ENCODE measurements around the gene MARCHF3. TPM values are rescaled to one million over a fixed set of nuclear protein-coding genes. Genes with fewer than 3 reads are reported as not detected.
"Not testable (repeated sequence)": the region's sequence is repeated elsewhere in the genome, so short reads cannot be mapped to it uniquely, and the experiment has no call there.

MARCHF3 gene
- polyA plus RNA-seq, 2 of the 4 experiments (the other 2 are of a cell fraction): 0.39 to 0.68 TPM

GRCh38 chr5:126909856-126910255 is 120.5 kb downstream of the MARCHF3 start:
- ATAC-seq (no peak), FAIRE-seq (no peak), DNase-seq (ENCODE audit: low read depth in 1 of 2, low spot score in 1 of 2) (no peak)
- H3K9me3 ChIP-seq: no peaks in the 10 kb centered on the region
- WGBS (ENCODE audit: missing lambda C conversion rate): 80% methylated on average over 2 of the region's 2 CpGs
- no peak overlapping the region for H3K4me2 ChIP-seq
- TF ChIP-seq KDM1A (IDR thresholded peaks at IDR 0.05; ENCODE audit: low read depth) (no peak), ZSCAN20 (CRISPR knock-in tag; IDR thresholded peaks at IDR 0.05) (no peak), CTCF (IDR thresholded peaks at IDR 0.05) (no peak), FOSB (CRISPR knock-in tag; IDR thresholded peaks at IDR 0.05) (no peak), POLR2A (IDR thresholded peaks at IDR 0.05; ENCODE audit: low read length) (no peak), TFCP2L1 (CRISPR knock-in tag; IDR thresholded peaks at IDR 0.05) (no peak), HOXB5 (CRISPR knock-in tag; IDR thresholded peaks at IDR 0.05) (no peak), HOXB13 (CRISPR knock-in tag; IDR thresholded peaks at IDR 0.05; ENCODE audit: low read depth) (no peak), HMGXB4 (CRISPR knock-in tag; IDR thresholded peaks at IDR 0.05; ENCODE audit: borderline replicate concordance) (no peak), NFE2L2 (conservative IDR thresholded peaks at IDR 0.05; ENCODE audit: low read length) (no peak)
- TF ChIP-seq, protein P1, sequence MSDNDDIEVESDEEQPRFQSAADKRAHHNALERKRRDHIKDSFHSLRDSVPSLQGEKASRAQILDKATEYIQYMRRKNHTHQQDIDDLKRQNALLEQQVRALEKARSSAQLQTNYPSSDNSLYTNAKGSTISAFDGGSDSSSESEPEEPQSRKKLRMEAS (IDR thresholded peaks at IDR 0.05): no peak
- TF ChIP-seq, protein P2, sequence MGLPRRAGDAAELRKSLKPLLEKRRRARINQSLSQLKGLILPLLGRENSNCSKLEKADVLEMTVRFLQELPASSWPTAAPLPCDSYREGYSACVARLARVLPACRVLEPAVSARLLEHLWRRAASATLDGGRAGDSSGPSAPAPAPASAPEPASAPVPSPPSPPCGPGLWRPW (IDR thresholded peaks at IDR 0.05): no peak
- TF ChIP-seq, protein P3, sequence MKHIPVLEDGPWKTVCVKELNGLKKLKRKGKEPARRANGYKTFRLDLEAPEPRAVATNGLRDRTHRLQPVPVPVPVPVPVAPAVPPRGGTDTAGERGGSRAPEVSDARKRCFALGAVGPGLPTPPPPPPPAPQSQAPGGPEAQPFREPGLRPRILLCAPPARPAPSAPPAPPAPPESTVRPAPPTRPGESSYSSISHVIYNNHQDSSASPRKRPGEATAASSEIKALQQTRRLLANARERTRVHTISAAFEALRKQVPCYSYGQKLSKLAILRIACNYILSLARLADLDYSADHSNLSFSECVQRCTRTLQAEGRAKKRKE (CRISPR knock-in tag; IDR thresholded peaks at IDR 0.05; ENCODE audit: low read depth): no peak
- TF ChIP-seq, protein P4, sequence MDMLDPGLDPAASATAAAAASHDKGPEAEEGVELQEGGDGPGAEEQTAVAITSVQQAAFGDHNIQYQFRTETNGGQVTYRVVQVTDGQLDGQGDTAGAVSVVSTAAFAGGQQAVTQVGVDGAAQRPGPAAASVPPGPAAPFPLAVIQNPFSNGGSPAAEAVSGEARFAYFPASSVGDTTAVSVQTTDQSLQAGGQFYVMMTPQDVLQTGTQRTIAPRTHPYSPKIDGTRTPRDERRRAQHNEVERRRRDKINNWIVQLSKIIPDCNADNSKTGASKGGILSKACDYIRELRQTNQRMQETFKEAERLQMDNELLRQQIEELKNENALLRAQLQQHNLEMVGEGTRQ (IDR thresholded peaks at IDR 0.05): no peak
- no peak overlapping the region for H3K27ac ChIP-seq
- H3K4me3 ChIP-seq: no peak overlapping the region
- H3K4me1 ChIP-seq: no peaks in the 10 kb centered on the region
- ChIA-PET CTCF (no interaction called here), POLR2A (no interaction called here)

DNA sequence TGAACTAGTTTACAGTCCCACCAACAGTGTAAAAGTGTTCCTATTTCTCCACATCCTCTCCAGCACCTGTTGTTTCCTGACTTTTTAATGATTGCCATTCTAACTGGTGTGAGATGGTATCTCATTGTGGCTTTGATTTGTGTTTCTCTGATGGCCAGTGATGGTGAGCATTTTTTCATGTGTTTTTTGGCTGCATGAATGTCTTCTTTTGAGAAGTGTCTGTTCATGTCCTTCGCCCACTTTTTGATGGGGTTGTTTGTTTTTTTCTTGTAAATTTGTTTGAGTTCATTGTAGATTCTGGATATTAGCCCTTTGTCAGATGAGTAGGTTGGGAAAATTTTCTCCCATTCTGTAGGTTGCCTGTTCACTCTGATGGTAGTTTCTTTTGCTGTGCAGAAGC is 126.0 kb downstream of the MARCHF3 start:
- POLR2A ChIA-PET; H3K4me1 ChIP-seq; ATAC-seq; H3K9me3 ChIP-seq; H3K4me2 ChIP-seq; H3K27ac ChIP-seq; CTCF ChIA-PET; FAIRE-seq; DNase-seq (ENCODE audit: low read depth in 1 of 2, low spot score in 1 of 2); H3K4me3 ChIP-seq: not testable (repeated sequence)
- WGBS (ENCODE audit: missing lambda C conversion rate): 70% methylated on average over 1 of the region's 1 CpG

DNA sequence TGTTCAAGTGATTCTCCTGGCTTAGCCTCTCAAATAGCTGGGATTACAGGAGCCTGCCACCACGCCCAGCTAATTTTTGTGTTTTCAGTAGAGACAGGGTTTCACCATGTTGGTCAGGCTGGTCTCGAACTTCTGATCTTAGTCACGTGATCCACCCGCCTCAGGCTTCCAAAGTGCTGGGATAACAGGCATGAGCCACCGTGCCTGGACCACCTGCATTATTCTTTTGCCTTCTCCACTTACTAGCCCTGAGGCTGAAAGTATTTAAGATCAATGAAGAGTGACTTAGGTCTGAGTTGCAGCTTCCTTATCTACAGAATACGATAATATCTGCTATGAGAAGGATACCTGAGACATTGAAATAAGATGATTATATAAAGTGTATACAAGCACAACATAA is 129.6 kb downstream of the MARCHF3 start:
- CTCF ChIA-PET: interaction anchor here (0.7 kb wide), 2 partner anchors 37 to 562 kb away, joined by 3 read pairs; no protein-coding TSS in a partner anchor
- WGBS (ENCODE audit: missing lambda C conversion rate): 70% methylated on average over 6 of the region's 6 CpGs
- ATAC-seq: no peak

More for the DNA sequence above, 129.6 kb downstream of the MARCHF3 start:
- no peak overlapping the region for H3K4me3 ChIP-seq
- H3K9me3 ChIP-seq: no peaks in the 10 kb centered on the region
- H3K4me1 ChIP-seq: no peaks in the 10 kb centered on the region
- no peak overlapping the region for H3K27ac ChIP-seq
- no peak for FAIRE-seq
- no peak for DNase-seq (ENCODE audit: low read depth in 1 of 2, low spot score in 1 of 2)
- POLR2A ChIA-PET: no interaction called here
- TF ChIP-seq CHD2 (IDR thresholded peaks at IDR 0.05; ENCODE audit: low read length, partially characterized antibody) (no peak), ESRRA (IDR thresholded peaks at IDR 0.05; ENCODE audit: borderline replicate concordance, low read length) (no peak), NR3C1 (IDR thresholded peaks at IDR 0.05) (no peak), CBX2 (IDR thresholded peaks at IDR 0.05; ENCODE audit: borderline replicate concordance, low read depth) (no peak), EHMT2 (IDR thresholded peaks at IDR 0.05; ENCODE audit: low read depth) (no peak), KDM1A (IDR thresholded peaks at IDR 0.05; ENCODE audit: low read depth) (no peak), ZNF302 (CRISPR knock-in tag; IDR thresholded peaks at IDR 0.05) (no peak), JUNB (IDR thresholded peaks at IDR 0.05) (no peak)
- H3K4me2 ChIP-seq: no peak overlapping the region

Measured in A549 (cell line).